GM19467 (cell line): ENCODE data around the gene UGT1A10.
"Not testable (repeated sequence)": the region's sequence is repeated elsewhere in the genome, so short reads cannot be mapped to it uniquely, and the experiment has no call there.

ENCODE experiments used
- ATAC-seq: cut with Tn5 transposase; IDR thresholded peaks from one replicate; pipeline ENCODE4 v1.9.1; 2021; ENCODE audit warnings: mild to moderate bottlenecking, moderate library complexity; ENCODE audit not compliant: unreplicated experiment

UGT1A10 gene

GRCh38 chr2:233736868-233737653, 100.8 kb downstream of the UGT1A10 start:
- not testable (repeated sequence) for ATAC-seq

- ATAC-seq = no peak
Measured at GRCh38 chr2:233740870-233741269, 104.6 kb downstream of the UGT1A10 start.

GRCh38 chr2:233743464-233744259, 107.4 kb downstream of the UGT1A10 start:
- no peak for ATAC-seq

GRCh38 chr2:233745073-233745755, 109.0 kb downstream of the UGT1A10 start:
- ATAC-seq = no peak

DNA sequence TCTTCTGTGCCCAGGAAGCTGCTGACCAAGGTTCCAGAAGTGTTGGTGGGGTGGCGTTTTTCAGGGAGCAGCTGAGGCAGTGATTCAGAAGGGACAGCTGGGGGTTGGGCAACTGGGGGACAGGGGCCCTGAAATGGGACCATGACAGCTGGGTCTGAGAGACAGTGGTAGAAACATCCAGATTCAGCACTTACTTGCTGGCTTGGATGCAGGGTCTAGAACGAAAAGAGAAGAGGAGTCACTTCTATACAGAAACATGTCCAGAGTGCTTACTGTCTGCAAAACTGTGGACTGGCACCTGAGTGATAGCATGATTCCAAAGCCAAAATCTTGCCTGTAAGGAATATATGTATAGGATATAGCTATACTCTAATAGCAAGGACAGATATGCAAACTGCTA, 109.6 kb downstream of the UGT1A10 start:
- ATAC-seq = not testable (repeated sequence)

- no peak for ATAC-seq
Measured at GRCh38 chr2:233746475-233747282, 110.4 kb downstream of the UGT1A10 start.

GRCh38 chr2:233747283-233747544, 111.0 kb downstream of the UGT1A10 start:
- no peak for ATAC-seq

DNA sequence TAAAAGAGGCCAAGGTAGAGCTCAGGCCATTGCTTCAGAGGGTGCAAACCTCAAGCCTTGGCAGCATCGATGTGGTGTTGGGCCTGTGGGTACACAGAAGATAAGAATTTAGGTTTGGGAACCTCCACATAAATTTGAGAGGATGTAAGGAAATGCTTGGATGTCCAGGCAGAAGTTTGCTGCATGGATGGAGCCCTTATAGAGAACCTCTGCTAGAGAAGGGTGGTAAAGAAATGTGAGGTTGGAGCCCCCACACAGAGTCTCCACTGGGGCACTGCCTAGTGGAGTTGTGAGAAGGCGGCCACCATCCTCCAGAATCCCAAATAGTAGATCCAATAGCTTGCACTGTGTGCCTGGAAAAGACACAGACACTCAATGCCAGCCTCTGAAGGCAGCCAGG, 114.4 kb downstream of the UGT1A10 start:
- ATAC-seq = not testable (repeated sequence)

GRCh38 chr2:233751212-233752009, 115.2 kb downstream of the UGT1A10 start:
- not testable (repeated sequence) for ATAC-seq

DNA sequence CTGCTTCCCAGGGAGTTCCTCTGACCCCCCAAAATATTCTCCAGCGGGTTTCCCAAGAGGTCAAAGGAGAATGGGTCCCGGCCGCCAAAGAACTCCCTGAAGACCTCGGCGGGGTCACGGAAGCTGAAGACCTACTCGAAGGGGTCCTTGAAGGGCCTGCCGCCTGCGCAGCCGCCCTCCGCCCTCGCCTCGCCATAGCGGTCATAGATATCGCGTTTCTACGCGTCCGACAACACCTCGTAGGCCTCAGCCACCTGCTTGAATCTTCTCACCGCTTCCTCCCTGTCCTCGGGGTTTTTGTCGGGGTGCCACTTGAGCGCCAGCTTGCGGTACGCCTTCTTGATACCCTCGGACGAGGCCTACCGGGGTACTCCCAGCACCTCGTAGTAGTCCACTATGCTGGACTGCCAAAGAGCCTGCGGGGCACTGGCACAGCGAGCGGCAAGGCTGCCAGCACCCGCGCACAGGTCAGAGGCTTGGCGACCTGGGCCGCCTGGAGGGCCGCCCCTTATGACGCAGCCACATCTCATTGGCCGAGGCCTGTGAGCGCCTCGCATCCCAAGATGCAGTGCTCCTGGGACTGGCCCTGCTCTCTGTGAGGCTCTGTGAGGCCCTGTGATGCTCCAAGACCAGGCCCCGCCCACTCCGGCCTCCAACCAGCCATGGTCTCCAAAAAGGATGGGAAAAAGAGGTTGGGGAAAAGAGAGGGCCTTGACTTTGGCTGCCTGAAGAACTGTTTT, 118.8 kb downstream of the UGT1A10 start:
- ATAC-seq = no peak

DNA sequence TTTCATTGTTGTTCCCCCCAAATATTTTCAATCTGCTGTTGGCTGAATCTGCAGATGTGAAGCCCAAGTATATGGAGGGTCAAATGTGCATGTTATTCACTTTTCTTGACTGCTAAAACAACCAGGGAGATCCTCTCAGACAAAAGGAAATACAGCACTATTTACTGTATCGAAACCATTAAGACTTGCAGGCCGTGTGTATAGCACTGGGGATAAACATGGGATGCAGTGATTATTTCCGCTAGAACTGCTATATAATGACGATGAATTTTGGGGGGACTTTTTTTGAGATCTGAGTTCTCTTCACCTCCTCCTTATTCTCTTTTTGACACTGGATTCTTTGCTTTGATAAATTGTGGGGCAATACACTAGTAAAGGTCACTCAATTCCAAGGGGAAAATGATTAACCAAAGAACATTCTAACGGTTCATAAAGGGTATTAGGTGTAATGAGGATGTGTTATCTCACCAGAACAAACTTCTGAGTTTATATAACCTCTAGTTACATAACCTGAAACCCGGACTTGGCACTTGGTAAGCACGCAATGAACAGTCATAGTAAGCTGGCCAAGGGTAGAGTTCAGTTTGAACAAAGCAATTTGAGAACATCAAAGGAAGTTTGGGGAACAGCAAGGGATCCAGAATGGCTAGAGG, 120.3 kb downstream of the UGT1A10 start:
- no peak for ATAC-seq

DNA sequence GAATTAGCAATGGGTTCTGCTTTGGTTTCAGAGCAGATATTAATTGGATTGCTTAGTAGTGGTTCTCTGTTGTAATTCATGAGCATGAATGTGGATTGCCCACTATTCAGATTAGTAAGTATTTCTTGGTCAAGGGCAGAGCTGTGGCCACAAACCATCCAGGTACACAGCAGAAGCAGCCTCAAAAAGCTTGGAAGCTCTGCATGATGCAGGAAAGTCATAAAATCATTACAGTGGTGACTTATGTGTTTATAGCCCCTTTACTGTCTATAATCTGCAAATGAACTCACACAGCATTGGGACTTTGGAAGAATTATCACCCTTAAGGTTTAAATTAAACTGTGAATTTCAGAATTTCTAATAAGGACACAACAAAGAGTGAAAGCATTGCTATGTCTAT, 121.9 kb downstream of the UGT1A10 start:
- ATAC-seq = no peak

DNA sequence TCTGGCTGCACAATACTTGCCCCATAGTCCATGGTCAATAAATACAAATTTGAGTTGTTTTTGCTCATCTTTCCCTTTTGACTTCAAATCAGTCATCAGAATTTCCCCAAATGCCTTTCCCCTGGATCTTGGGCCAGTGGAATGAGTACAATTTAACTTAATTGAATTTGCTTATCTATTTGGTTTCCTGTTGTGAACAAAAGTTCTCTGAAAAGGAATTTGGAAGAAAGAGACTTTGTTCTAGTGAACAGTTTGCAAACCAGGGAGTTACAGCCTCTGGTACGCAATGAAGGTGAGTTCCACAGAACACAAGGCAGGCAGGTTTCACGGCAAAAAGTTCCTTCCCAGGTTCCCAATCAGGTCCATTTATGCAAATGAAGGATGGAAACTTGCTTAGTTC, 122.6 kb downstream of the UGT1A10 start:
- ATAC-seq = no peak

DNA sequence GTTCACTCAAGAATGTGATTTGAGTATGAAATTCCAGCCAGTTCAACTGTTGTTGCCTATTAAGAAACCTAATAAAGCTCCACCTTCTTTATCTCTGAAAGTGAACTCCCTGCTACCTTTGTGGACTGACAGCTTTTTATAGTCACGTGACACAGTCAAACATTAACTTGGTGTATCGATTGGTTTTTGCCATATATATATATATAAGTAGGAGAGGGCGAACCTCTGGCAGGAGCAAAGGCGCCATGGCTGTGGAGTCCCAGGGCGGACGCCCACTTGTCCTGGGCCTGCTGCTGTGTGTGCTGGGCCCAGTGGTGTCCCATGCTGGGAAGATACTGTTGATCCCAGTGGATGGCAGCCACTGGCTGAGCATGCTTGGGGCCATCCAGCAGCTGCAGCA, 123.8 kb downstream of the UGT1A10 start, which contains the start of gene UGT1A1:
TSS of gene UGT1A1 (plus strand) at position 228 of the 400 bp plus-strand sequence. CDS start at position 246, 18 bp downstream.
- ATAC-seq = no peak

- ATAC-seq = no peak
Measured at GRCh38 chr2:233761040-233761769, 125.0 kb downstream of the UGT1A10 start.

DNA sequence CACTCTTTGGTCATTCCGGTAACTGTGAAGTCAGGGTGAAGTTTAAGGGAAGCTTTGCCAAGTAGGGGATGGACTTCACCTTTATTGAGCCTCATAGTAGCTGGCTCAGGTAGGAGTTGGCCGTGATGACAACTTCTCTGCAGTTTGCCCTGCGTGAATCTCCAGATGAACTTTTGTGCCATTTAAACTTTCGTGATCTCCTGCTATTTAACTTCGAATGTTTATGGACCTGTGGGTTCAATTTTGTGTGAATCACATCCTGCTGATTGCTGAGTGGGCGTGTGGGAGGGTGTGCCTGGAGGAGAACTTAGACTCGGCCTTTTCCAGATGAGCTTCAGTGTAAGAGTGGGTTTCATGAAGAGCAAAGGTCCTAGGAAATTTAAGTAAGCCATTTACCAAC, 128.0 kb downstream of the UGT1A10 start:
- ATAC-seq = no peak

- ATAC-seq = no peak
Measured at GRCh38 chr2:233764761-233765160, 128.5 kb downstream of the UGT1A10 start.

GRCh38 chr2:233766416-233766815, 130.2 kb downstream of the UGT1A10 start:
- no peak for ATAC-seq
